Colonic mucosa (tissue), 4 donors: Measurements from ENCODE around the gene GALNT14. TPM values are rescaled to one million over a fixed set of nuclear protein-coding genes. Genes with fewer than 3 reads are reported as not detected.

Experiments
- DNase-seq: peaks from one replicate; pipeline ENCODE4 v3.0.0-alpha.2; 2020
- H3K27ac ChIP-seq: fragments of 200-600 bp; one replicate; pipeline ENCODE4 v1.8.0; 2021
- H3K27me3 ChIP-seq: fragments of 200-600 bp; one replicate; pipeline ENCODE4 v1.8.0; 2021
- H3K36me3 ChIP-seq: fragments of 200-600 bp; one replicate; pipeline ENCODE4 v1.8.0; 2021
- H3K4me1 ChIP-seq: fragments of 200-600 bp; one replicate; pipeline ENCODE4 v1.8.0; 2021; ENCODE audit warnings: mild to moderate bottlenecking
- H3K4me3 ChIP-seq: fragments of 200-600 bp; one replicate; pipeline ENCODE4 v1.8.0; 2021
- H3K9ac ChIP-seq, 2 donors: one replicate each; pipeline ENCODE4 v1.7.0; 2013; ENCODE audit warnings: control low read depth in 2 of 2, low read depth in 2 of 2, low read length in 2 of 2
- H3K9me3 ChIP-seq: fragments of 200-600 bp; one replicate; pipeline ENCODE4 v1.8.0; 2021
- CTCF ChIP-seq: fragments of 200-600 bp; IDR thresholded peaks from one replicate; pipeline ENCODE4 v1.8.0; 2022; ENCODE audit warnings: antibody characterized with exemption, mild to moderate bottlenecking
- intact Hi-C: fragments of 100-400 bp; cut with DNase I; formaldehyde crosslinking; loops from one replicate; pipeline ENCODE4 v1.14.1; 2022
- total RNA-seq, 2 donors: library from RNA; stranded (reverse); fragmentation: NEBNext Ultra II Directional in 1 of 2; extraction: Animal tissue kit (Norgen Biotek cat#: 25700) in 1 of 2; gene quantifications; one replicate each; pipeline ENCODE4 v1.2.1, GENCODE V29; 2021
- donor health status: healthy.
- donor health status: DM: no; HTN: no; CAD: no.
- donor health status: DM: no; HTN: no; CAD: no.

The GALNT14 gene
- total RNA-seq, 2 donors from 2014 or later = 0.15 to 0.45 TPM

- H3K4me1 ChIP-seq = no peaks in the 10 kb centered on the region
- H3K27ac ChIP-seq = no peak overlapping the region
- H3K9ac ChIP-seq = no peak overlapping the region
- no peak overlapping the region for H3K4me3 ChIP-seq
- no peak for DNase-seq
- TF ChIP-seq CTCF = no peak
- intact Hi-C loops = no loop called here
- no peaks in the 10 kb centered on the region for H3K9me3 ChIP-seq
- no peaks in the 10 kb centered on the region for H3K27me3 ChIP-seq
- H3K36me3 ChIP-seq = no peaks in the 10 kb centered on the region
These were observed 139.6 kb downstream of the GALNT14 start for GRCh38 chr2:30998672-30999071.

GRCh38 chr2:30997979-30998378 is 140.3 kb downstream of the GALNT14 start:
- Histone ChIP-seq H3K9me3 (no peaks in the 10 kb centered on the region), H3K27me3 (no peaks in the 10 kb centered on the region), H3K27ac (no peak overlapping the region), H3K4me1 (no peaks in the 10 kb centered on the region), H3K4me3 (no peak overlapping the region), H3K36me3 (no peaks in the 10 kb centered on the region), H3K9ac (no peak overlapping the region)
- intact Hi-C loops = no loop called here
- DNase-seq = no peak
- no peak for TF ChIP-seq CTCF

- Histone ChIP-seq H3K4me1 (no peaks in the 10 kb centered on the region), H3K4me3 (no peak overlapping the region), H3K36me3 (no peaks in the 10 kb centered on the region), H3K27me3 (no peaks in the 10 kb centered on the region), H3K9ac (no peak overlapping the region), H3K27ac (no peak overlapping the region), H3K9me3 (no peaks in the 10 kb centered on the region)
- TF ChIP-seq CTCF = no peak
- DNase-seq = no peak
- intact Hi-C loops = no loop called here
These were observed 143.8 kb downstream of the GALNT14 start for GRCh38 chr2:30994227-30995056.

- H3K4me1 ChIP-seq = no peaks in the 10 kb centered on the region
- H3K36me3 ChIP-seq = no peaks in the 10 kb centered on the region
- no peaks in the 10 kb centered on the region for H3K9me3 ChIP-seq
- no peak overlapping the region for H3K4me3 ChIP-seq
- no peaks in the 10 kb centered on the region for H3K27me3 ChIP-seq
- H3K27ac ChIP-seq = no peak overlapping the region
- H3K9ac ChIP-seq = no peak overlapping the region
- no peak for TF ChIP-seq CTCF
- intact Hi-C loops = no loop called here
- DNase-seq = no peak
These were observed 145.5 kb downstream of the GALNT14 start for GRCh38 chr2:30992781-30993180.

GRCh38 chr2:30990671-30991070 is 147.6 kb downstream of the GALNT14 start:
- intact Hi-C loops = no loop called here
- Histone ChIP-seq H3K9ac (no peak overlapping the region), H3K4me3 (no peak overlapping the region), H3K27ac (no peak overlapping the region), H3K27me3 (no peaks in the 10 kb centered on the region), H3K9me3 (no peaks in the 10 kb centered on the region), H3K4me1 (no peaks in the 10 kb centered on the region), H3K36me3 (no peaks in the 10 kb centered on the region)
- no peak for DNase-seq
- no peak for TF ChIP-seq CTCF
